Neural progenitor cell (in vitro differentiated cells): ENCODE data around the gene STAT4. TPM values are rescaled to one million over a fixed set of nuclear protein-coding genes. Genes with fewer than 3 reads are reported as not detected.

Experiments used
- DNase-seq: peaks from one replicate; pipeline ENCODE4 v3.0.0-alpha.2; 2016; ENCODE audit warnings: low spot score
- H2AFZ ChIP-seq: fragments of 200-600 bp; sonication (generic); replicated peaks from 2 replicates; pipeline ENCODE4 v1.6.1; 2016; ENCODE audit warnings: antibody characterized with exemption
- H3F3A ChIP-seq: fragments of 200-600 bp; sonication (generic); 2 replicates; pipeline ENCODE4 v1.6.1; 2016; ENCODE audit warnings: antibody characterized with exemption, low read depth
- H3K27ac ChIP-seq: fragments of 200-600 bp; sonication (generic); 2 replicates; pipeline ENCODE4 v1.5.1; 2016; ENCODE audit warnings: mild to moderate bottlenecking
- H3K27me3 ChIP-seq: fragments of 200-600 bp; sonication (generic); 2 replicates; pipeline ENCODE4 v1.6.1; 2016; ENCODE audit warnings: mild to moderate bottlenecking, moderate library complexity
- H3K36me3 ChIP-seq: fragments of 200-600 bp; sonication (generic); 2 replicates; pipeline ENCODE4 v1.5.1; 2016
- H3K4me1 ChIP-seq: fragments of 200-600 bp; sonication (generic); 2 replicates; pipeline ENCODE4 v1.6.1; 2016; ENCODE audit warnings: mixed run types
- H3K4me2 ChIP-seq: fragments of 200-600 bp; sonication (generic); 2 replicates; pipeline ENCODE4 v1.6.1; 2016
- H3K4me3 ChIP-seq: fragments of 200-600 bp; sonication (generic); 2 replicates; pipeline ENCODE4 v1.5.1; 2016
- H3K79me2 ChIP-seq: fragments of 200-600 bp; sonication (generic); 2 replicates; pipeline ENCODE4 v1.6.1; 2016; ENCODE audit warnings: low read depth
- H3K9ac ChIP-seq: fragments of 200-600 bp; sonication (generic); 2 replicates; pipeline ENCODE4 v1.6.1; 2016
- H3K9me3 ChIP-seq: fragments of 200-600 bp; sonication (generic); 2 replicates; pipeline ENCODE4 v1.5.1; 2016; ENCODE audit warnings: low read depth
- H4K20me1 ChIP-seq: fragments of 200-600 bp; sonication (generic); 2 replicates; pipeline ENCODE4 v1.6.1; 2016; ENCODE audit warnings: low read depth
- H3K27ac Mint-ChIP-seq: 3 replicates; pipeline ENCODE4 v1.8.0; 2021; ENCODE audit warnings: mixed read lengths
- H3K27me3 Mint-ChIP-seq: 2 replicates; pipeline ENCODE4 v1.8.0; 2022; ENCODE audit warnings: low read depth, mild to moderate bottlenecking, inconsistent platforms, moderate library complexity, mixed read lengths; ENCODE audit not compliant: insufficient read depth
- H3K36me3 Mint-ChIP-seq: 3 replicates; pipeline ENCODE4 v1.8.0; 2021; ENCODE audit warnings: mixed read lengths
- H3K4me1 Mint-ChIP-seq: 3 replicates; pipeline ENCODE4 v1.8.0; 2021; ENCODE audit warnings: mixed read lengths
- H3K4me3 Mint-ChIP-seq: 3 replicates; pipeline ENCODE4 v1.8.0; 2021; ENCODE audit warnings: mild to moderate bottlenecking, moderate library complexity, mixed read lengths
- H3K9me3 Mint-ChIP-seq: 3 replicates; pipeline ENCODE4 v1.8.0; 2020; ENCODE audit warnings: mixed read lengths
- CTCF ChIP-seq: fragments of 200-600 bp; sonication (generic); IDR thresholded peaks from 2 replicates; pipeline ENCODE4 v1.5.1; 2017; ENCODE audit warnings: antibody characterized with exemption, mild to moderate bottlenecking
- EZH2 ChIP-seq: fragments of 200-600 bp; sonication (generic); IDR thresholded peaks from 2 replicates; pipeline ENCODE4 v1.6.1; 2017; ENCODE audit warnings: antibody characterized with exemption, mild to moderate bottlenecking, moderate library complexity
- EZH2phosphoT487 ChIP-seq: fragments of 200-600 bp; sonication (generic); IDR thresholded peaks from 2 replicates; pipeline ENCODE4 v1.6.1; 2017; ENCODE audit warnings: antibody characterized with exemption
- total RNA-seq: library from RNA; depleted of rRNA; stranded (reverse); fragments of >200 nt; gene quantifications from 2 replicates; pipeline ENCODE4 v1.2.3, GENCODE V29; 2015; ENCODE audit warnings: low replicate concordance

The STAT4 gene
- total RNA-seq, 1 donor from 2014 or later = 0.32 TPM

GRCh38 chr2:191049728-191050639 lies 100.8 kb downstream of the STAT4 start:
- Mint-ChIP-seq H3K9me3 (no peaks in the 10 kb centered on the region), H3K36me3 (no peaks in the 10 kb centered on the region), H3K27me3 (no peaks in the 10 kb centered on the region), H3K27ac (no peak overlapping the region), H3K4me1 (peaks cover 11% of the 10 kb centered on the region), H3K4me3 (no peak overlapping the region)
- no peak overlapping the region for H3K27ac ChIP-seq
- no peaks in the 10 kb centered on the region for H3K79me2 ChIP-seq
- H2AFZ ChIP-seq = no peak overlapping the region
- H3K4me1 ChIP-seq = peaks cover 4% of the 10 kb centered on the region
- H3K9me3 ChIP-seq = no peaks in the 10 kb centered on the region
- no peaks in the 10 kb centered on the region for H3K27me3 ChIP-seq
- no peak overlapping the region for H3K9ac ChIP-seq
- H3K4me3 ChIP-seq = no peak overlapping the region
- H3F3A ChIP-seq = no peaks in the 10 kb centered on the region
- no peaks in the 10 kb centered on the region for H4K20me1 ChIP-seq
- TF ChIP-seq EZH2 (no peak), CTCF (no peak), EZH2phosphoT487 (no peak)
- H3K36me3 ChIP-seq = no peaks in the 10 kb centered on the region
- peak; percentile 24 for DNase-seq
- no peak overlapping the region for H3K4me2 ChIP-seq

GRCh38 chr2:191048073-191048472 lies 102.7 kb downstream of the STAT4 start:
- Histone ChIP-seq H3K4me2 (no peak overlapping the region), H3K9me3 (peaks cover 3% of the 10 kb centered on the region), H3K9ac (no peak overlapping the region), H3K4me3 (no peak overlapping the region), H2AFZ (no peak overlapping the region), H3K79me2 (no peaks in the 10 kb centered on the region), H3F3A (no peaks in the 10 kb centered on the region), H3K4me1 (peaks cover 4% of the 10 kb centered on the region), H3K36me3 (no peaks in the 10 kb centered on the region), H3K27me3 (no peaks in the 10 kb centered on the region), H4K20me1 (no peaks in the 10 kb centered on the region), H3K27ac (no peak overlapping the region)
- TF ChIP-seq EZH2 (no peak), EZH2phosphoT487 (no peak), CTCF (no peak)
- Mint-ChIP-seq H3K4me3 (no peak overlapping the region), H3K27me3 (no peaks in the 10 kb centered on the region), H3K4me1 (peaks cover 11% of the 10 kb centered on the region), H3K36me3 (no peaks in the 10 kb centered on the region), H3K9me3 (peaks cover 6% of the 10 kb centered on the region), H3K27ac (no peak overlapping the region)
- DNase-seq = no peak

GRCh38 chr2:191045141-191045540 lies 105.7 kb downstream of the STAT4 start:
- no peak for DNase-seq
- Mint-ChIP-seq H3K36me3 (no peaks in the 10 kb centered on the region), H3K4me1 (peaks cover 5% of the 10 kb centered on the region), H3K9me3 (peaks cover 7% of the 10 kb centered on the region), H3K4me3 (no peak overlapping the region), H3K27me3 (no peaks in the 10 kb centered on the region), H3K27ac (no peak overlapping the region)
- TF ChIP-seq EZH2 (no peak), EZH2phosphoT487 (no peak), CTCF (no peak)
- no peaks in the 10 kb centered on the region for H4K20me1 ChIP-seq
- peaks cover 3% of the 10 kb centered on the region for H3K4me1 ChIP-seq
- no peak overlapping the region for H2AFZ ChIP-seq
- H3K27ac ChIP-seq = no peak overlapping the region
- no peak overlapping the region for H3K9ac ChIP-seq
- no peaks in the 10 kb centered on the region for H3K79me2 ChIP-seq
- H3K9me3 ChIP-seq = peaks cover 3% of the 10 kb centered on the region
- no peaks in the 10 kb centered on the region for H3K27me3 ChIP-seq
- H3K4me3 ChIP-seq = no peak overlapping the region
- no peaks in the 10 kb centered on the region for H3K36me3 ChIP-seq
- H3F3A ChIP-seq = no peaks in the 10 kb centered on the region
- H3K4me2 ChIP-seq = no peak overlapping the region
